Heart left ventricle (tissue), 13 donors: ENCODE data around the gene CDCA7.

Source experiments
- CTCF ChIP-seq, 12 donors: fragments of 200-600 bp; sonication (generic) in 4 of 12; IDR thresholded peaks; one replicate each; pipeline versions ENCODE4 v1.5.0 to v1.8.0; 2018 to 2022; ENCODE audit warnings: antibody characterized with exemption in 12 of 12, mild to moderate bottlenecking in 5 of 12
- POLR2A ChIP-seq, 2 donors: fragments of 450-650 bp; IDR thresholded peaks; one replicate each; pipeline ENCODE4 v1.6.1; 2017; ENCODE audit warnings: antibody characterized with exemption in 2 of 2, mild to moderate bottlenecking in 2 of 2, moderate library complexity in 2 of 2
- donor health status: ischemic (EF 13 %, LVEDD 7.1; RV severe dilation, severe dysfunction).
- donor health status: DM: no; HTN: yes; CAD: no.
- donor health status: DM: no; HTN: no; CAD: no.
- donor health status: ischemic (EF 25% LVEDD 6.9; RV normal size, moderate dysfunction).
- donor health status: ischemic (EF 25% LVEDD 5.7; RV mildly dilated, moderate dysfunction).
- donor health status: ischemic (EF 35%, LVEDD 5.7; RV mildly dilated, moderate dysfunction).
- donor health status: nonischemic (EF 11% LVEDD 7.7; RV severe dilation, severe dysfunction).
- donor health status: DM: yes; HTN: yes; CAD: no.
- donor health status: PGD.
- donor health status: ischemic (EF 29% LVEDD 5.4; RV normal size, mild dysfunction).
- donor health status: nonischemic (EF 23%, LVEDD 6.1; RV moderate dilation, normal function).

- TF ChIP-seq CTCF (IDR thresholded peaks at IDR 0.05) (no peak), POLR2A (IDR thresholded peaks at IDR 0.05) (no peak)
These were observed 53.0 kb downstream of the CDCA7 start for GRCh38 chr2:173407646-173408045.
